Caco-2 (cell line): Measurements from ENCODE around the gene KRTAP19-7. TPM values are rescaled to one million over a fixed set of nuclear protein-coding genes. Genes with fewer than 3 reads are reported as not detected.

Experiments
- Bru-seq: library from RNA; stranded (reverse); fragments of 400-500 nt; gene quantifications from one replicate; lab custom pipeline; 2021; lab: Mats Ljungman, UMichigan
- BruChase-seq, 2 experiments: library from RNA; stranded (reverse); fragments of 400-500 nt; gene quantifications; one replicate each; lab custom pipeline; 2021; lab: Mats Ljungman, UMichigan
- BruUV-seq: library from RNA; stranded (reverse); fragments of 400-500 nt; replicated peaks from 2 replicates; lab custom pipeline; 2021; lab: Mats Ljungman, UMichigan
- CTCF ChIA-PET: fragments of 300-600 bp; sonication (Branson Sonifier 250); formaldehyde crosslinking; loops from one replicate; lab custom pipeline; 2022; ENCODE audit warnings: antibody characterized with exemption; lab: Charles Lee
- POLR2A ChIA-PET: fragments of 300-600 bp; sonication (Branson Sonifier 250); formaldehyde crosslinking; loops from one replicate; lab custom pipeline; 2022; ENCODE audit warnings: antibody characterized with exemption; lab: Charles Lee
- DNase-seq, 2 experiments: peaks; one replicate each; pipeline versions ENCODE4 v3.0.0 to v3.0.0-alpha.2; 2020 to 2022
- H3K27me3 ChIP-seq: replicated peaks from 2 replicates; pipeline ENCODE4 v1.6.0; 2011; ENCODE audit warnings: low read length; ENCODE audit not compliant: control insufficient read depth, insufficient read depth
- H3K36me3 ChIP-seq: 2 replicates; pipeline ENCODE4 v1.5.1; 2011; ENCODE audit warnings: low read length; ENCODE audit not compliant: control insufficient read depth, insufficient read depth
- H3K4me1 ChIP-seq: fragments of 250-450 bp; sonication (Bioruptor Pico); 2 replicates; pipeline ENCODE4 v1.5.1; 2020; ENCODE audit warnings: mild to moderate bottlenecking
- H3K4me3 ChIP-seq: 2 replicates; pipeline ENCODE4 v1.5.1; 2011; ENCODE audit warnings: low read depth, mild to moderate bottlenecking, control low read depth, low read length
- H3K9me3 ChIP-seq: fragments of 250-450 bp; sonication (Bioruptor Pico); 2 replicates; pipeline ENCODE4 v1.5.1; 2020; ENCODE audit warnings: mild to moderate bottlenecking, moderate library complexity
- H3K27ac Mint-ChIP-seq: one replicate; pipeline ENCODE4 v1.8.0; 2022; ENCODE audit warnings: mixed read lengths; ENCODE audit not compliant: unreplicated experiment
- H3K27me3 Mint-ChIP-seq: one replicate; pipeline ENCODE4 v1.8.0; 2022; ENCODE audit warnings: mixed read lengths; ENCODE audit not compliant: insufficient read depth, unreplicated experiment
- H3K36me3 Mint-ChIP-seq: one replicate; pipeline ENCODE4 v1.8.0; 2022; ENCODE audit warnings: mild to moderate bottlenecking, mixed read lengths; ENCODE audit not compliant: insufficient read depth, unreplicated experiment
- H3K4me1 Mint-ChIP-seq: one replicate; pipeline ENCODE4 v1.8.0; 2022; ENCODE audit warnings: low read depth, mixed read lengths; ENCODE audit not compliant: unreplicated experiment
- H3K4me3 Mint-ChIP-seq: one replicate; pipeline ENCODE4 v1.8.0; 2022; ENCODE audit warnings: mild to moderate bottlenecking, moderate library complexity, mixed read lengths; ENCODE audit not compliant: unreplicated experiment
- H3K9me3 Mint-ChIP-seq: one replicate; pipeline ENCODE4 v1.8.0; 2022; ENCODE audit warnings: mixed read lengths; ENCODE audit not compliant: unreplicated experiment
- intact Hi-C: fragments of 100-400 bp; cut with micrococcal nuclease; formaldehyde crosslinking; loops from one replicate; pipeline ENCODE4 v1.10.0; 2022; ENCODE audit not compliant: unreplicated experiment
- long read RNA-seq: library from polyadenylated mRNA; stranded (forward); transcript quantifications from one replicate; pipeline ENCODE4 v2.0.0, GENCODE V29; 2022
- total RNA-seq: library from RNA; stranded (reverse); gene quantifications from 2 replicates; pipeline ENCODE4 v1.2.3, GENCODE V29; 2022
- TF ChIP-seq, protein P1 (sequence below), 2 experiments: fragments of 200-600 bp in 1 of 2; IDR thresholded peaks; 1 replicate in 1 of 2; 2 replicates in 1 of 2; pipeline versions ENCODE4 v1.5.1 to v1.8.0; 2011 to 2022; ENCODE audit warnings: antibody characterized with exemption in 1 of 2, control low read depth in 1 of 2, inconsistent platforms in 1 of 2, low read depth in 1 of 2, low read length in 1 of 2, mild to moderate bottlenecking in 1 of 2, moderate library complexity in 1 of 2; ENCODE audit not compliant: insufficient read depth in 1 of 2, severe bottlenecking in 1 of 2, unreplicated experiment in 1 of 2

The KRTAP19-7 gene, protein sequence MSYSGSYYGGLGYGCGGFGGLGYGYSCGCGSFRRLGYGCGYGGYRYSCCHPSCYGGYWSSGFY
- total RNA-seq, result not detected in 2 replicates
- not detected for Bru-seq, nascent RNA
- BruChase-seq, experiment 1, labeled RNA remaining after a 2-hour chase, result not detected
- not detected for BruChase-seq, experiment 2, labeled RNA remaining after a 6-hour chase
- long read RNA-seq, result 0 reads

DNA sequence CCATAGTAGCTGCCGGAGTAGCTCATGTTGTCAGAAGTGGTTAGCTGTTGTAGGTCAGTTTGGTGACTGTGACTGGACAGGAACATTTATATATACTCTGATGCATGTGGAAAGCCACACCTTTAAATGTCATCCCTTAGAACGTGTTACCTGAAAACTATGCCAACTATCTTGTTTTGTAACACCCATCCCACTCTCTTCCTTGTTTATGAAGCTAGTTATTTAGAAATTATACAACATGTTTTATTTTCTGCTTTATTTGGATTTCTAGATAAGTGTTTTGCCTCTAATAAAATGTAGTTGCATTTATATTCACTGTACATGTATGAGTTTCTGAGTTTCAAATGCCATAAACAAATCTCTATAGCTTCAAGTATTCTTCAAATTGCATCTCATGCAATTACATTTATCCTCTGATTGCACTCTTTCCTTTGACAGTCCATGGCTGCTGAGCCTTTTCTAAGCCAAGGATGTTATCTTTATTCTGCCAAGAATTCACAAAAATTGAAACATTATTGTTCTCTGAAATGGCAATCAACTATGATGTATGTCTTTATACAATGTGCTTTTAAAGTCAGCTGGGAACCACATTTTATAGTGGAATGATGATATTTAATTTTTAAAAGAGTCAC, at the start of gene KRTAP19-7:
TSS of gene KRTAP19-7 (minus strand) at position 51 of the 632 bp plus-strand sequence. CDS start at position 26, 25 bp downstream.
- DNase-seq, result no peak
- Mint-ChIP-seq H3K4me1 (no peaks in the 10 kb centered on the region), H3K27ac (no peak within 1 kb of the TSS), H3K9me3 (peaks cover 9% of the 10 kb centered on the region), H3K36me3 (no peaks in the 10 kb centered on the region), H3K4me3 (no peak within 1 kb of the TSS), H3K27me3 (no peaks in the 10 kb centered on the region)
- TF ChIP-seq, protein P1, sequence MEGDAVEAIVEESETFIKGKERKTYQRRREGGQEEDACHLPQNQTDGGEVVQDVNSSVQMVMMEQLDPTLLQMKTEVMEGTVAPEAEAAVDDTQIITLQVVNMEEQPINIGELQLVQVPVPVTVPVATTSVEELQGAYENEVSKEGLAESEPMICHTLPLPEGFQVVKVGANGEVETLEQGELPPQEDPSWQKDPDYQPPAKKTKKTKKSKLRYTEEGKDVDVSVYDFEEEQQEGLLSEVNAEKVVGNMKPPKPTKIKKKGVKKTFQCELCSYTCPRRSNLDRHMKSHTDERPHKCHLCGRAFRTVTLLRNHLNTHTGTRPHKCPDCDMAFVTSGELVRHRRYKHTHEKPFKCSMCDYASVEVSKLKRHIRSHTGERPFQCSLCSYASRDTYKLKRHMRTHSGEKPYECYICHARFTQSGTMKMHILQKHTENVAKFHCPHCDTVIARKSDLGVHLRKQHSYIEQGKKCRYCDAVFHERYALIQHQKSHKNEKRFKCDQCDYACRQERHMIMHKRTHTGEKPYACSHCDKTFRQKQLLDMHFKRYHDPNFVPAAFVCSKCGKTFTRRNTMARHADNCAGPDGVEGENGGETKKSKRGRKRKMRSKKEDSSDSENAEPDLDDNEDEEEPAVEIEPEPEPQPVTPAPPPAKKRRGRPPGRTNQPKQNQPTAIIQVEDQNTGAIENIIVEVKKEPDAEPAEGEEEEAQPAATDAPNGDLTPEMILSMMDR (IDR thresholded peaks at IDR 0.05; ENCODE audit: insufficient read depth in 1 of 2, low read depth in 1 of 2, low read length in 1 of 2, severe bottlenecking in 1 of 2, unreplicated experiment in 1 of 2), result no peak
- no peaks in the 10 kb centered on the region for H3K36me3 ChIP-seq
- no peak within 1 kb of the TSS for H3K4me3 ChIP-seq
- H3K27me3 ChIP-seq, result no peaks in the 10 kb centered on the region
- H3K4me1 ChIP-seq, result no peaks in the 10 kb centered on the region
- ChIA-PET CTCF (no interaction called here), POLR2A (no interaction called here)
- intact Hi-C loops, result no loop called here
- no peaks in the 10 kb centered on the region for H3K9me3 ChIP-seq
- no TSS peak for BruUV-seq

DNA sequence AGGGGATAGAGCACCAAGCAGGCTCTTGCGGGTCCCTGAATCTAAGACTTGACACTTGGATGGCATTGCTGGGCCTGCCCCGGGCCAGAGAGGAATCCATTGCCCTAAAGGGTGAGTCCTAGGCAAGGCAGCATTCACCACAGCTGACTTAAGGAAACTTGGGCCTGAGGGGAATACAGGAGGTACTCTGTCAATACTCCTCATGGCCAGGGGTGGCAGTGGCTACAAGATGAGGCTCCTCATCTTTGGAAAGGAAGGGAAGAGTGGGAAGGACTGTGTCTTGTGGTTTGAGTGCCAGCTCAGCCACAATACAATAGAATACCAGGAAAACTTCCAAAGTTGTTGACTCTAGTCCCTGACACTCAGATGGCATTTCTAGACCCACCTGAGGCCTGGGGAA, 44.9 kb upstream of the KRTAP19-7 start:
- Mint-ChIP-seq H3K27me3 (no peaks in the 10 kb centered on the region), H3K4me3 (no peak overlapping the region), H3K9me3 (peaks cover 4% of the 10 kb centered on the region), H3K36me3 (no peaks in the 10 kb centered on the region), H3K4me1 (peaks cover 6% of the 10 kb centered on the region), H3K27ac (no peak overlapping the region)
- Histone ChIP-seq H3K27me3 (no peaks in the 10 kb centered on the region), H3K36me3 (no peaks in the 10 kb centered on the region), H3K9me3 (no peaks in the 10 kb centered on the region), H3K4me1 (no peaks in the 10 kb centered on the region), H3K4me3 (no peak overlapping the region)
- intact Hi-C loops, result no loop called here
- ChIA-PET POLR2A (no interaction called here), CTCF (no interaction called here)
- BruUV-seq, result no TSS peak
- no peak for DNase-seq
- TF ChIP-seq, protein P1 (IDR thresholded peaks at IDR 0.05; ENCODE audit: insufficient read depth in 1 of 2, low read depth in 1 of 2, low read length in 1 of 2, severe bottlenecking in 1 of 2, unreplicated experiment in 1 of 2), result no peak

DNA sequence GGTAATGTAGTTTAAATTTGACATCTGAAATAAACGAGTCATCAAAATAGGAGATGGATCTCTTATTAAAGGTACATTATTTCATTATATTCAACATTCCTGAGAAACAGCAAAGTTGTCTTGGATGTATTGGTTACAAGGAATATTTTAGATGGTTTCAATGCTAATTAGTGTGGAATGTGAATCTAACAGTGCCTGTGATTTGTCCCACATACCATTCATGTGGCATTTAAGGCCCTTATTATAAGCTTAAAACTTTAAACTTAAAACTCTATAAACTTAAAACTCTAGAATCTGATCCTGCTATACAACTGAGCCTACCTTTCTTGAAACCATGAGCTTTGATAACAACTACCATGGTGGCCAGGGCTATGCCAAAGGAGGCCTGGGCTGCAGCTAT, 39.7 kb upstream of the KRTAP19-7 start, which contains the start of gene KRTAP22-1:
TSS of gene KRTAP22-1 (plus strand) at position 301 of the 400 bp plus-strand sequence.
- Mint-ChIP-seq H3K4me3 (no peak within 1 kb of the TSS), H3K27me3 (no peaks in the 10 kb centered on the region), H3K4me1 (peaks cover 6% of the 10 kb centered on the region), H3K36me3 (no peaks in the 10 kb centered on the region), H3K27ac (no peak within 1 kb of the TSS), H3K9me3 (no peaks in the 10 kb centered on the region)
- intact Hi-C loops, result no loop called here
- no peak for DNase-seq
- BruUV-seq, result no TSS peak
- Histone ChIP-seq H3K4me3 (no peak within 1 kb of the TSS), H3K27me3 (no peaks in the 10 kb centered on the region), H3K36me3 (no peaks in the 10 kb centered on the region), H3K9me3 (no peaks in the 10 kb centered on the region), H3K4me1 (no peaks in the 10 kb centered on the region)
- ChIA-PET POLR2A (no interaction called here), CTCF (no interaction called here)
- TF ChIP-seq, protein P1 (IDR thresholded peaks at IDR 0.05; ENCODE audit: insufficient read depth in 1 of 2, low read depth in 1 of 2, low read length in 1 of 2, severe bottlenecking in 1 of 2, unreplicated experiment in 1 of 2), result no peak
